Natural killer cell (primary cell): ENCODE measurements around the gene GNAI3. TPM values are rescaled to one million over a fixed set of nuclear protein-coding genes. Genes with fewer than 3 reads are reported as not detected.
"Not testable (repeated sequence)": the region's sequence is repeated elsewhere in the genome, so short reads cannot be mapped to it uniquely, and the experiment has no call there.

Experiments used
- ATAC-seq, 3 donors: fragments of 150-1000 bp in 2 of 3; fragments of 200-7000 bp in 1 of 3; cut with Tn5 transposase; 1 replicate in 1 of 3; 2 replicates in 2 of 3; pipeline ENCODE4 v1.10.0; 2021; ENCODE audit warnings: mild to moderate bottlenecking in 2 of 3, moderate library complexity in 2 of 3
- DNase-seq, 2 donors: peaks; one replicate each; pipeline versions ENCODE4 v3.0.0 to v3.0.0-alpha.2; 2013 to 2021; ENCODE audit warnings: mixed read lengths in 1 of 2
- H3K27ac ChIP-seq: one replicate; pipeline ENCODE4 v1.5.1; 2013; ENCODE audit warnings: mild to moderate bottlenecking, low read length
- H3K27me3 ChIP-seq: one replicate; pipeline ENCODE4 v1.6.1; 2013; ENCODE audit warnings: low read length; ENCODE audit not compliant: control insufficient read depth, insufficient read depth
- H3K36me3 ChIP-seq: one replicate; pipeline ENCODE4 v1.6.1; 2013; ENCODE audit warnings: low read length; ENCODE audit not compliant: control insufficient read depth, insufficient read depth
- H3K4me1 ChIP-seq: one replicate; pipeline ENCODE4 v1.6.1; 2013; ENCODE audit warnings: low read length; ENCODE audit not compliant: control insufficient read depth, insufficient read depth
- H3K4me3 ChIP-seq: one replicate; pipeline ENCODE4 v1.5.1; 2013; ENCODE audit warnings: low read length
- H3K9me3 ChIP-seq: one replicate; pipeline ENCODE4 v1.6.1; 2013; ENCODE audit warnings: low read length; ENCODE audit not compliant: control insufficient read depth, insufficient read depth
- H3K27ac Mint-ChIP-seq, 2 donors: one replicate each; pipeline ENCODE4 v1.8.0; 2022; ENCODE audit warnings: mild to moderate bottlenecking in 2 of 2, mixed read lengths in 2 of 2, moderate library complexity in 1 of 2
- H3K27me3 Mint-ChIP-seq, 2 donors: one replicate each; pipeline ENCODE4 v1.8.0; 2022; ENCODE audit warnings: low read depth in 2 of 2, mixed read lengths in 2 of 2
- H3K36me3 Mint-ChIP-seq: one replicate; pipeline ENCODE4 v1.8.0; 2022; ENCODE audit warnings: mixed read lengths
- H3K4me1 Mint-ChIP-seq, 2 donors: one replicate each; pipeline ENCODE4 v1.8.0; 2022; ENCODE audit warnings: mixed read lengths in 2 of 2
- H3K4me3 Mint-ChIP-seq: one replicate; pipeline ENCODE4 v1.8.0; 2022; ENCODE audit warnings: mild to moderate bottlenecking, moderate library complexity, mixed read lengths
- H3K9me3 Mint-ChIP-seq, 2 donors: one replicate each; pipeline ENCODE4 v1.8.0; 2022; ENCODE audit warnings: mixed read lengths in 2 of 2
- CTCF ChIP-seq: fragments of 200-600 bp; IDR thresholded peaks from one replicate; pipeline ENCODE4 v1.8.0; 2022; ENCODE audit warnings: antibody characterized with exemption
- WGBS: methylation state at CpG from one replicate; pipeline ENCODE4 v1.1.7; 2013; ENCODE audit warnings: missing lambda C conversion rate; ENCODE audit not compliant: insufficient coverage; 5-methylcytosine and 5-hydroxymethylcytosine counted together
- intact Hi-C: fragments of 100-400 bp; cut with micrococcal nuclease; formaldehyde crosslinking; loops from one replicate; pipeline ENCODE4 v1.14.2; 2022
- total RNA-seq, 4 donors: library from RNA; stranded (reverse); fragments of 120-200 nt in 1 of 4; gene quantifications; one replicate each; pipeline versions ENCODE4 v1.2.3 to v1.2.4, GENCODE V29; 2013 to 2022

Gene GNAI3
- total RNA-seq, 3 donors from 2014 or later (not counting 1 experiment from before 2014, with no cell fraction given), result 6.1 to 7.6 (median 6.9) TPM

GRCh38 chr1:109659997-109660690 is 111.7 kb downstream of the GNAI3 start:
- Mint-ChIP-seq H3K27ac (no peak overlapping the region), H3K4me3 (no peak overlapping the region), H3K9me3 (no peaks in the 10 kb centered on the region), H3K27me3 (no peaks in the 10 kb centered on the region), H3K4me1 (peaks cover 12 to 21% of the 10 kb centered on the region in 2 donors), H3K36me3 (no peaks in the 10 kb centered on the region)
- 81% methylated on average over 5 of the region's 5 CpGs for WGBS
- Histone ChIP-seq H3K27me3 (no peaks in the 10 kb centered on the region), H3K9me3 (no peaks in the 10 kb centered on the region), H3K27ac (no peak overlapping the region), H3K36me3 (peaks cover 13% of the 10 kb centered on the region), H3K4me1 (peaks cover 21% of the 10 kb centered on the region), H3K4me3 (no peak overlapping the region)
- DNase-seq, result no peak
- TF ChIP-seq CTCF, result no peak
- intact Hi-C loops, result no loop called here
- no peak for ATAC-seq

- DNase-seq, H3K27ac Mint-ChIP-seq, H3K27ac ChIP-seq, H3K36me3 Mint-ChIP-seq, H3K27me3 Mint-ChIP-seq, H3K9me3 Mint-ChIP-seq, H3K4me3 ChIP-seq, H3K27me3 ChIP-seq, ATAC-seq, H3K9me3 ChIP-seq, H3K4me3 Mint-ChIP-seq, intact Hi-C loops: not testable (repeated sequence)
- WGBS, result 82% methylated on average over 2 of the region's 4 CpGs
- Histone ChIP-seq H3K36me3 (peaks cover 13% of the 10 kb centered on the region), H3K4me1 (peaks cover 16% of the 10 kb centered on the region)
- H3K4me1 Mint-ChIP-seq, result peaks cover 7 to 16% of the 10 kb centered on the region in 2 donors
Measured at GRCh38 chr1:109660691-109661026, 112.2 kb downstream of the GNAI3 start.

- Histone ChIP-seq H3K4me3 (no peak overlapping the region), H3K27me3 (no peaks in the 10 kb centered on the region), H3K4me1 (peaks cover 11% of the 10 kb centered on the region), H3K9me3 (no peaks in the 10 kb centered on the region), H3K36me3 (peaks cover 13% of the 10 kb centered on the region), H3K27ac (no peak overlapping the region)
- peaks cover 0 to 9% of the 10 kb centered on the region in 2 donors for H3K4me1 Mint-ChIP-seq
- H3K4me3 Mint-ChIP-seq, result no peak overlapping the region
- intact Hi-C loops, result no loop called here
- no peaks in the 10 kb centered on the region for H3K36me3 Mint-ChIP-seq
- peak in 1 of 2 donors; percentile 0 for DNase-seq
- no peak for ATAC-seq
- no peaks in the 10 kb centered on the region for H3K9me3 Mint-ChIP-seq
- no peak for TF ChIP-seq CTCF
- H3K27me3 Mint-ChIP-seq, result no peaks in the 10 kb centered on the region
- 42% methylated on average over 2 of the region's 2 CpGs for WGBS
- no peak overlapping the region for H3K27ac Mint-ChIP-seq
Measured at GRCh38 chr1:109661391-109661790, 113.0 kb downstream of the GNAI3 start.

- Mint-ChIP-seq H3K4me3 (no peak overlapping the region), H3K36me3 (no peaks in the 10 kb centered on the region), H3K27me3 (no peaks in the 10 kb centered on the region), H3K4me1 (peaks cover 6 to 13% of the 10 kb centered on the region in 2 donors), H3K27ac (no peak overlapping the region), H3K9me3 (no peaks in the 10 kb centered on the region)
- Histone ChIP-seq H3K4me1 (peaks cover 17% of the 10 kb centered on the region), H3K4me3 (no peak overlapping the region), H3K36me3 (peaks cover 9% of the 10 kb centered on the region), H3K27ac (no peak overlapping the region), H3K9me3 (no peaks in the 10 kb centered on the region), H3K27me3 (no peaks in the 10 kb centered on the region)
- TF ChIP-seq CTCF, result no peak
- intact Hi-C loops, result no loop called here
- DNase-seq (peak in 1 of 2 donors; percentile 0), ATAC-seq (no peak)
- WGBS, result no CpG with 5 or more reads among the region's 1 CpG
Measured at GRCh38 chr1:109664671-109665070, 116.3 kb downstream of the GNAI3 start.
